GM13977 (cell line): Measurements from ENCODE around the gene TMEM132A.

Experiments used
- DNase-seq: peaks from one replicate; pipeline ENCODE4 v3.0.0; 2012; ENCODE audit warnings: low spot score
- CTCF ChIP-seq: IDR thresholded peaks from 2 replicates; pipeline ENCODE4 v1.5.1; 2012; ENCODE audit warnings: mild to moderate bottlenecking, control low read depth; ENCODE audit not compliant: insufficient read depth; ENCODE audit errors: extremely low read depth, missing control alignments
- in situ Hi-C: fragments of 300-500 bp; cut with MboI; formaldehyde crosslinking; loops from one replicate; pipeline ENCODE4 v1.12.0; 2022; ENCODE audit warnings: low sequenced_read_pairs, low pct_unique_long_range_greater_than_20kb, mixed read lengths, inconsistent platforms; ENCODE audit not compliant: unreplicated experiment

TMEM132A gene

GRCh38 chr11:60912223-60912850 lies 11.9 kb upstream of the TMEM132A start:
- in situ Hi-C loops, result no loop called here
- no peak for TF ChIP-seq CTCF
- DNase-seq, result no peak

- in situ Hi-C loops, result no loop called here
- TF ChIP-seq CTCF, result no peak
- DNase-seq, result no peak
These were observed 11.3 kb upstream of the TMEM132A start for GRCh38 chr11:60912851-60913528.

GRCh38 chr11:60913793-60914632 lies 10.2 kb upstream of the TMEM132A start, which contains the start of gene TMEM109:
TMEM109 (plus strand) TSS chr11:60914158; CDS start chr11:60919694, 5,536 bp downstream.
- peak; percentile 94 for DNase-seq
- in situ Hi-C loops, result no loop called here
- no peak for TF ChIP-seq CTCF

GRCh38 chr11:60914633-60915247 lies 9.5 kb upstream of the TMEM132A start:
- in situ Hi-C loops, result no loop called here
- DNase-seq, result peak; percentile 57
- TF ChIP-seq CTCF, result no peak

GRCh38 chr11:60915248-60915914 lies 8.9 kb upstream of the TMEM132A start:
- peak; percentile 84 for DNase-seq
- in situ Hi-C loops, result no loop called here
- peak; percentile 48 for TF ChIP-seq CTCF

GRCh38 chr11:60916669-60917206 lies 7.5 kb upstream of the TMEM132A start:
- no peak for TF ChIP-seq CTCF
- in situ Hi-C loops, result no loop called here
- no peak for DNase-seq
